A673 (cell line): ENCODE data around the gene RSPRY1. TPM values are rescaled to one million over a fixed set of nuclear protein-coding genes. Genes with fewer than 3 reads are reported as not detected.

ENCODE experiments used
- BruUV-seq: library from RNA; stranded (reverse); fragments of 400-500 nt; replicated peaks from 2 replicates; lab custom pipeline; 2021; lab: Mats Ljungman, UMichigan
- CTCF ChIA-PET: fragments of 300-600 bp; sonication (Branson Sonifier 250); formaldehyde crosslinking; loops from one replicate; lab custom pipeline; 2022; ENCODE audit warnings: antibody characterized with exemption; lab: Charles Lee
- POLR2A ChIA-PET: fragments of 300-600 bp; sonication (Branson Sonifier 250); formaldehyde crosslinking; loops from one replicate; lab custom pipeline; 2022; ENCODE audit warnings: antibody characterized with exemption; ENCODE audit not compliant: low non-redundant PET; lab: Charles Lee
- DNase-seq: peaks from one replicate; pipeline ENCODE4 v3.0.0-alpha.2; 2015; ENCODE audit warnings: low spot score
- H3K27ac ChIP-seq: fragments of 200-600 bp; sonication (generic); 2 replicates; pipeline ENCODE4 v1.5.1; 2016; ENCODE audit warnings: mixed run types, low read depth, mild to moderate bottlenecking, mixed read lengths, antibody characterized with exemption, low read length; ENCODE audit not compliant: poor library complexity, severe bottlenecking
- H3K27me3 ChIP-seq: fragments of 200-600 bp; sonication (generic); replicated peaks from 2 replicates; pipeline ENCODE4 v1.6.1; 2017; ENCODE audit warnings: mixed run types, low read depth, mild to moderate bottlenecking, mixed read lengths, antibody characterized with exemption, low read length; ENCODE audit not compliant: insufficient read depth, poor library complexity
- H3K36me3 ChIP-seq: fragments of 200-600 bp; sonication (generic); 2 replicates; pipeline ENCODE4 v1.6.1; 2016; ENCODE audit warnings: mixed run types, mild to moderate bottlenecking, mixed read lengths, antibody characterized with exemption, low read length; ENCODE audit not compliant: insufficient read depth, poor library complexity, severe bottlenecking
- H3K4me1 ChIP-seq: fragments of 200-600 bp; sonication (generic); 2 replicates; pipeline ENCODE4 v1.6.1; 2017; ENCODE audit warnings: mixed run types, mild to moderate bottlenecking, mixed read lengths, antibody characterized with exemption, low read length; ENCODE audit not compliant: insufficient read depth, poor library complexity, severe bottlenecking
- H3K4me3 ChIP-seq: fragments of 200-600 bp; sonication (generic); 2 replicates; pipeline ENCODE4 v1.5.1; 2016; ENCODE audit warnings: low read depth, mixed run types, mild to moderate bottlenecking, mixed read lengths, low read length; ENCODE audit not compliant: poor library complexity, severe bottlenecking
- H3K9me3 ChIP-seq: fragments of 200-600 bp; sonication (generic); 2 replicates; pipeline ENCODE4 v1.6.1; 2016; ENCODE audit warnings: mixed run types, low read depth, mild to moderate bottlenecking, mixed read lengths, antibody characterized with exemption, low read length; ENCODE audit not compliant: poor library complexity, severe bottlenecking
- CTCF ChIP-seq: fragments of 300-800, 200-600 bp; sonication (generic); conservative IDR thresholded peaks from 2 replicates; pipeline ENCODE4 v1.5.1; 2017; ENCODE audit warnings: low read depth, mild to moderate bottlenecking, antibody characterized with exemption, low read length, moderate library complexity, mixed read lengths
- EZH2 ChIP-seq: fragments of 200-600 bp; sonication (generic); IDR thresholded peaks from 2 replicates; pipeline ENCODE4 v1.6.1; 2017; ENCODE audit warnings: borderline replicate concordance, low read depth, mild to moderate bottlenecking, mixed read lengths, antibody characterized with exemption, low read length; ENCODE audit not compliant: poor library complexity, severe bottlenecking
- intact Hi-C: fragments of 100-400 bp; cut with micrococcal nuclease; formaldehyde crosslinking; loops from one replicate; pipeline ENCODE4 v1.10.0; 2022; ENCODE audit not compliant: unreplicated experiment
- total RNA-seq: library from RNA; stranded (reverse); gene quantifications from 2 replicates; pipeline ENCODE4 v1.2.3, GENCODE V29; 2021

Gene RSPRY1
- total RNA-seq, 1 experiment from 2014 or later, result 45.6 TPM

GRCh38 chr16:57289391-57290257 is 103.5 kb downstream of the RSPRY1 start:
- no peak for TF ChIP-seq CTCF
- no peak for TF ChIP-seq EZH2
- Histone ChIP-seq H3K27ac (no peak overlapping the region), H3K9me3 (no peaks in the 10 kb centered on the region), H3K27me3 (no peaks in the 10 kb centered on the region), H3K4me3 (no peak overlapping the region), H3K36me3 (no peaks in the 10 kb centered on the region), H3K4me1 (no peaks in the 10 kb centered on the region)
- intact Hi-C loops, result no loop called here
- CTCF ChIA-PET, result no interaction called here
- POLR2A ChIA-PET, result no interaction called here
- no TSS peak for BruUV-seq
- no peak for DNase-seq

Other genes starting within 250 kb of the RSPRY1 start
- not detected in 2 replicates for gene CETP, start 224.4 kb upstream of the RSPRY1 start, total RNA-seq
- gene NLRC5, start 196.8 kb upstream of the RSPRY1 start, total RNA-seq, result 13.1 and 14.2 TPM in 2 replicates
- 38.1 and 43.6 TPM in 2 replicates for gene CPNE2, start 93.7 kb upstream of the RSPRY1 start, total RNA-seq
- 128 and 133 TPM in 2 replicates for gene PSME3IP1, start 290 bp upstream of the RSPRY1 start, total RNA-seq
- gene ARL2BP, start 58.9 kb downstream of the RSPRY1 start, total RNA-seq, result 33.1 and 35.1 TPM in 2 replicates
- 1.1 and 1.5 TPM in 2 replicates for gene PLLP, start 98.3 kb downstream of the RSPRY1 start, total RNA-seq
- gene CCL22, start 172.5 kb downstream of the RSPRY1 start, total RNA-seq, result not detected in 2 replicates
- gene CX3CL1, start 186.2 kb downstream of the RSPRY1 start, total RNA-seq, result 0.15 TPM in 1 of 2 replicates, not detected in the other
- gene CCL17, start 218.4 kb downstream of the RSPRY1 start, total RNA-seq, result not detected in 2 replicates